GM18519 (cell line): ENCODE data around the gene PABPN1L.
"Not testable (repeated sequence)": the region's sequence is repeated elsewhere in the genome, so short reads cannot be mapped to it uniquely, and the experiment has no call there.

Source experiments
- ATAC-seq: cut with Tn5 transposase; IDR thresholded peaks from one replicate; pipeline ENCODE4 v1.9.1; 2021; ENCODE audit warnings: mild to moderate bottlenecking, moderate library complexity; ENCODE audit not compliant: unreplicated experiment, low FRiP score

The PABPN1L gene

DNA sequence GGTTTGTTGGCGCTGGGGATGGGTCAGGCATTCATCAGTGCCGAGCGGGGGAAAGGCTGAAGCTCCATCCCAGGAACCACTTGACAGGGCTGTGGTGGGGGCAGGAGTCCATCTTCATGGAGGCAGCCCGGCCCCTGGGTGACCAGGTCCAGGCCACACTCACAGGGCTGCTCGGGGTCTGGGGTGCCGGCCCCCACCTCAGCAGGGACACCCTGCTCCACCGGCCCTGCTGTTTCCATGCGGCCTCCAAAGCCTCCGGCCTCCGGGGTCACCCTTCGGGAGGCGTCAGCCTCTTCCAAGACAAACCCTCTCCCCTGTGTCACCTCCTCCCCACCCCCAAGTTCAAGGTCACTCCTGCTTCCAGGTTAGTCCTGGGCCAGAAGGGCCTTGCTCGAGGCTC, 31.8 kb downstream of the PABPN1L start:
- no peak for ATAC-seq

DNA sequence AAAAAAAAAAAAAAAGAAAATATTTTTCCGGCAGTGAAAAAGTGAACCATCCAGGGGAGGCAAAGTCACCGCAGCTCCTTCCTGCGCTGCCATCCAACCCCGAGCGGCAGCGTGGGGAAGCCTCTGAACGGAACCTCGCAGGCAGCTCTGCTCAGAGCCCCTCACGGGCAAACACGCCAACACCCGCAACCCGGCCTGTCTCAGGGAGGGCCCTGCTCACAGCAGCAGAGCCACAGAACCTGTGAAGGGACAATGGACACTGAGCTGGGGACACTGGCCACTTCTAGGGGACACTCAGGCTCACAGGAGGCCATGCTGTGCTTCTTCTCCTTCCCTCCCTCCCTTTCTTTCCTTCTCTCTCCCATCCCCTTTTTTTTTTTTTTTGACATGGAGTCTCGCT, 33.4 kb downstream of the PABPN1L start:
- no peak for ATAC-seq

DNA sequence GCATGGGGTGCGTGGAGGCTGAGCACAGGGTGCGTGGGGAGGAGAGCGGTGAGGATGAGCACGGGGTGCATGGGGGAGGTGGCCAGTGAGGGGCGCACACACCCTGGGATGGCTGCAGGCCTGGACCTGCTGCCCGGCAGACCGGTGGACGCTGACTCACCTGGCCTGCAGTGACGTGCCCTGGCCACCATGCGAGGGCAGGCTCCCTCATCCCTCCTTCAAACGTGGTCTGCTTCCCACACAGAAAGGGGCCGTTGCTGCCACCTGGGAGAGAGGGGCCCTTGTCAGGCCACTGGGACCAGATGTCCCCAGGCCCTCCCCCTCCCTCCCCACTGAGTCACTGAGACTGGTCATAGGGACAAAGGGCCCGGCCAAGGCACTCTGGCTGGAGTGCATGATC, 34.6 kb downstream of the PABPN1L start:
- no peak for ATAC-seq

DNA sequence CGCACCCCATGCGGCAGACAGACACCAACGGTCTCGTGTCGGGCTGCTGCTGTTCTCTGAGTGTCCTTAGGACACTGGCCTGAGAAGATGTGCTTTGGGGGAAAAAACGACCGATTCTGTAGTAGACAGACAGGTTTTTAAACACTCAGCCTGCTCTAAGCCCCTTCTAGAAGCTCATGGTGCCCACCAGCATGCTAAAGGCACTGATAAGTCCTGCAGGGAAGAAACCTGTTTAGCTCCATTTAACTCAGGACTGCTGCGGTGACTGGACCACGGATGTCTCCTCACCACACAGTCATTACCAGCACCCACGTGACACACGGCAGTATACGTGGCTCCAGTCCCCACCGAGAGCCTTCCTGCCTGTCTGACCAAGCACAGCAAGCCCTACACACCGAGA, 35.7 kb downstream of the PABPN1L start:
- ATAC-seq = no peak

DNA sequence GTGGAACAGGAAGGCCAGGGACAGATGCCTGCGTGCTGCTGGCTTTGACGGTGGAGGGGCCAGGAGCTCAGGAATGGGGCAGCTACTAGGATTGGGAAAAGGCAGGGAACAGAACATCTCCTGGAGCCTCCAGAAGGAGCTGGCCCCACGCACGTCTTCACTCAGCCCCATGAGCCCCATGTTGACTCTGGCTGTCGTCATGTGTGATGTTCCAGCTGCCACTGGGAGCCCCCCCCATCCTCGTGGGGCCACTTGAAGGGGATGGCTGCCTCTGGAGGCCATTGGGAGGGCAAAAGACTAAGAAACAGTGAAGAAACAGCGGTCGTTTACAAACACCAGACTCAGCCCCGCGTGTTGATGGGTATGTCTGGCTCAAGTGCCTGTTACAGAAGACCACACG, 36.2 kb downstream of the PABPN1L start:
- no peak for ATAC-seq

DNA sequence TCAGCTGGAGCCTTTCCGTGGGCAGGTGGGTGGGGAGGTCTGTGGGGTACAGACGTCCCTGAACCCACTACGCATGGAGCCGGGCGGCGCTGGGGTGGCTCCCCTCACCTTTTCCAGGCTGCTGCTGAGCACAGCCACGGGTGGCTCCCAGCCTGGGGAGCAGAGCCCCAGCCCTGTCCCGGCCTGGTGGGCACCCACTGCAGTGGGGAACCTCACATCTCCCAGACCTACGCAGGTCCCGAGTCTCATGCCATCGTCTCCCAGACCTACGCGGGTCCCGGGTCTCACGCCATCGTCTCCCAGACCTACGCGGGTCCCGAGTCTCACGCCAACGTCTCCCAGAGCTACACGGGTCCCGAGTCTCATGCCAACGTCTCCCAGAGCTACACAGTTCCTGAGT, 37.7 kb downstream of the PABPN1L start:
- no peak for ATAC-seq

DNA sequence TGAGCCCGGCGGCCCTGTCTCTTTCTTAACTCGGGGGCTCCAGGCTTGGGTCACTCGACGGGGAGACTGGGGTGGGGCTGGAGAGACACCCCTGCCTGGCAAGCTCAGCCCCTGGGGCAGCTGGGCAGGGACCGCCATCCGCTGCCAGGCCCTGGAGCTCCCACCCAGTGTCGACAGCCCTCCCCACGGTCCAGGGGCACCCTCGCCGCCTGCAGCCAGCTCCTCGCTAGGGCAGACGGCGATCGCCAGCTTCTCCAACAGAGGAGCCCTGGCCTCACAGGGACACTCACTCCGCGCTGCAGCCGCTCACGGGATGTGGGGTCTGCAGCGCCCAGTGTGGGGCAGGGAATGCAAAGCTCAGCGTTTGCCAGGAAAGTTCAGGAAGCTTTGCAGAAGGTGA, 38.7 kb downstream of the PABPN1L start:
- ATAC-seq = no peak

DNA sequence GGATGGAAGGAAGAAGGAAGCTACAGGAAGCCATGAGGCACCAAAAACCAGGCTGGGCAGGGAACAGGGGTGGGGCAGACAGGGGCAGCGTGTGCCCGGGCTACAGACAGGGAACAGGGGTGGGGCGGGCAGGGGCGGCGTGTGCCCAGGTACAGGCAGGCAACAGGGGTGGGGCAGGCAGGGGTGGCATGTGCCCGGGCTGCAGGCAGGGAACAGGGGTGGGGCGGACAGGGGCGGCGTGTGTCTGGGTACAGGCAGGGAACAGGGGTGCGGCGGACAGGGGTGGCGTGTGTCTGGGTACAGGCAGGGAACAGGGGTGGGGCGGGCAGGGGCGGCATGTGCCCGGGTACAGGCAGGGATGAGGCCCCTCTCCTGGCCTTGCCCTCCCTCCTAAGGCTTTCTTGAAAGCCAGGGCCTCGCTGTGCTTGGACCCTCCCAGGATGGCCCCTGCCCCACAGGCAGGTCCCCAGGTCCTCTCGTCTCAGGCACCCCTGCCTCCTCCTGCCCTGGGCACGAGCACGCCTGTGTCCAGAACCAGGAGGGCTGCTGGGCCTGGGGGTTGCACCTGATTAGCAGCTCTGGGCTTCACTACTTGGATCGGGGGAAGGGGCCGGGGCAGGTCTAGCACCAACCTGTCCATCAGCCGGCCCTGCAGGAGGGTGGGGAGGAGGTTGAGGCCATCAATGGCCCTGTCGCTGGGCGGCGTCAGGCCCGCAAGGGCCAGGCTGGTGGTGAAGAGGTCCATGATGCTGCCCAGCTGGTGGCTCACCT, 40.2 kb downstream of the PABPN1L start:
- ATAC-seq = no peak

DNA sequence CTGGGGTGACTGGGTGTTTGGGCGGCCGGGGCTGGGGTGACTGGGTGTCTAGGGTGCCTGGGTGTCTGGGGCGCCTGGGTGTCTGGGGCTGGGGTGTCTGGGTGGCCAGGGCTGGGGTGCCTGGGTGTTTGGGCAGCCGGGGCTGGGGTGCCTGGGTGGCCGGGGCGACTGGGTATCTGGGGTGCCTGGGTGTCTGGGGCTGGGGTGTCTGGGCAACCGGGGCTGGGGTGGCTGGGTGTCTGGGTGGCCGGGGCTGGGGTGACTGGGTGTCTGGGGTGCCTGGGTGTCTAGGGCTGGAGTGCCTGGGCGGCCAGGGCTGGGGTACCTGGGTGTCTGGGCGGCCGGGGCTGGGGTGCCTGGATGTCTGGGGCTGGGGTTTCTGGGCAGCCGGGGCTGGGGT, 41.3 kb downstream of the PABPN1L start:
- ATAC-seq = no peak

DNA sequence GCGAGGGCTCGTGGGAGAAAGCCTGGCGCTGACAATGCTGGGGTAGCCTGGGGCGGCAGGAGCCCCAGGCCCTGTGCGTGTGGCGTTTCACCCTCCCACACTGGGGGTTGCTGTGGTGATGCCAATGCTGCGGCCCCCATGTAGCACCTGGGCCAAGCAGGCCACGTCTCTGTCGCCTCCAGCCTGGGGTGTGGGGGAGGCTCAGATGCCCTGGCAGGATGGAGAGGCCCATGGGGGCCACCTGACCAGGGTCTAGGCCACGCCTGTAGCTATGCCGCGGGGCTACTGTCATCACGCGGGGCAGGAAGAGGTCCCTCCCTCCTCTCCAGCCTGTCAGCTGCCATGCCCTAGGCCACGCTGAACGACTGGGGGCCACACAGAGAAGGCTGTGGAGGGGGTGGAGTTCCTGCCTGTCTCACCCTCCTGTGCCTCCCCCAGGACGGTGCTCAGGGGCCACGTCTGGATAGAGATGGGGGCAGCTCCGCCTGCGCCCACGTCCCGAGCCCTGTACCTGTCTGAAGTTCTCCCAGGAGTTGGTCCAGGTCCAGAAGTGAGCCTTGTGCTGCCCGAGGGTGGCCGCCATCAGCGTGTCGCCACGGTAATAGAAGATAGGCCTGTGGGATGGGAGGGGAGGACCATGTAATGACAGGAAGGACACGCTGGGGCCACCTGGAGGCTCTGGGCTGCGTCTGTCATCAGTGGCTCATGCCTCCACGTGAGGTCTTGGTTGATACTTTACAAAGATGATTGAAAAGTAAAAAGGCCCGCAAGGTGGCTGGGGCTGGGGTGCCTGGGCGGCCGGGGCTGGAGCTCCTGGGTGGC, 42.0 kb downstream of the PABPN1L start:
- no peak for ATAC-seq

DNA sequence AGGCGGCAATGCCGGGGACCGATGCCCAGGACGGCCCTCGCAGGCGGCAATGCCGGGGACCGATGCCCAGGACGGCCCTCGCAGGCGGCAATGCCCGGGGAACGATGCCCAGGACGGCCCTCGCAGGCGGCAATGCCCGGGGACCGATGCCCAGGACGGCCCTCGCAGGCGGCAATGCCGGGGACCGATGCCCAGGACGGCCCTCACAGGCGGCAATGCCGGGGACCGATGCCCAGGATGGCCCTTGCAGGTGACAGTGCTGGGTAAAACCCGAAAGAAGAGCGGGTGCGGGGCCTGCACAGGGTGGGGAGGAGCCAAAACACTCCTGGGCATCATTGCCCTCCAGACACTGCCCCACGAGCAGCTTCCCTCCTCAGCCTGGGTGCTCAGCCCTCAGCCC, 42.8 kb downstream of the PABPN1L start:
- ATAC-seq = not testable (repeated sequence)

DNA sequence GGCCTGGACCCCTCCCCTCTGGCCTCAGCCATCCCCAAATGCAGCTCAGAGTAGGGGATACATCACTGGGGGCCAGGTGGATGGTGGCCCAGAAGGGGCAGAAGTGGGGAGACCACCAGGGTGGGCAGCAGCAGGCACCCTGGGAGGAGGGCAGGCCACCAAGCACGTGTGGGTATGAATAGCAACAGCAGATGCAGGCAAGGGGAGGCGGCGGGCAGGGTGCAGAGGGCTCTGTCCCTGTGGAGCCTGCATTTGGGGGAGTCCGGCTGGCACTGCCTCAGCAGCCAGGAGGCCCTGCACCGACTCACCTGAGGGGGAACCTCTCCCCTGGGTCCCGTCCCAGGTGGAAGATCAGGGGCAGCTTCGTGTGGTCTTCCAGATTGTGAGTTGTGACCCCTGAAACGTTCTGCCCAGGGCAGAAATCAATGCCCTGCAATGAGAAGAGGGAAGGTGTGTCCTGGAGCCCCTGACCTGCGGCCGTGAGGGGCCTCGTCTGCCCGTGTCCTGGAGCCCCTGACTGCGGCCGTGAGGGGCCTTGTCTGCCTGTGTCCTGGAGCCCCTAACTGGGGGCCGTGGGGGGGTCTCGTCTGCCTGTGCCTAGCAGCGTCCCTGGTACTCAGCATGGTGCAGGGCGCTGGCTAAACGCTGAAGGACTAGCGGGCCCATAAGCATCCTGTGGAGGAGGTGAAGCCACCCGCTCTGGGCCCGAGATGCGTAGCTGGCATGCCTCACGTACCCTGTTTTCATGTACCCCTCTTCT, 44.0 kb downstream of the PABPN1L start:
- ATAC-seq = no peak

DNA sequence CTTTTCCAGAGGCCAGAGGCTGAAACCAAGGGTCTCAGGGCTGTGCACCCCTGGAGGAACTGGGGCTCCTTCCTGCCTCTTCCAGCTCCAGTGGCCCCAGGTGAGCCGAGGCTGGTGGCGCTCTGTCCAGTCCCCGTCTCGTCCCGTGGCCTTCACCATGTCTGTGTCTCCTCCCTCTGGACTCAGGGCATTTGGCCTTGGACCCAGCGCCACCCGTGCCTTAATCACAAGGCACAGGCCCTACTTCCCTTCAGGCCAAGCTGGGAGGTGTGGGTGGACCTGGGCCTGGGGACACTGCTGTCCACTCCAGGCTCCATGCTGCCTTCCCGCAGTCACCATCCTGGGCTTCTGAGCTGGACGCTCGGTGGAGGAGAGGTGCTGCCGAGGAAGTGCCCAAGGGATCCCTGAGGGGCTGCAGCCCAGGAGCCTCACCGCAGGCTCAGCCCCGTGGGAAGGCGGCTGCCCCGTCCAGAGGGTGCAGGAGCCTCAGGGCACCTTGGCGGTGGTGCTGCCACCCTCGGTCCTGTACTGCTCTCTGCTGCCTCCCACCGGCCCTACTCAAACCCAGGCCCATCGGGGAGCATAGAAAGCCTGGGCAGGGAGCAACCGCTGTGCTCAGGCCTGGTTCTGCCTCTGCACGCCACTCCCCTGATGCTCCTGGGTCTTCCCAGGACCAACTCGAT, 45.2 kb downstream of the PABPN1L start:
- ATAC-seq = no peak

DNA sequence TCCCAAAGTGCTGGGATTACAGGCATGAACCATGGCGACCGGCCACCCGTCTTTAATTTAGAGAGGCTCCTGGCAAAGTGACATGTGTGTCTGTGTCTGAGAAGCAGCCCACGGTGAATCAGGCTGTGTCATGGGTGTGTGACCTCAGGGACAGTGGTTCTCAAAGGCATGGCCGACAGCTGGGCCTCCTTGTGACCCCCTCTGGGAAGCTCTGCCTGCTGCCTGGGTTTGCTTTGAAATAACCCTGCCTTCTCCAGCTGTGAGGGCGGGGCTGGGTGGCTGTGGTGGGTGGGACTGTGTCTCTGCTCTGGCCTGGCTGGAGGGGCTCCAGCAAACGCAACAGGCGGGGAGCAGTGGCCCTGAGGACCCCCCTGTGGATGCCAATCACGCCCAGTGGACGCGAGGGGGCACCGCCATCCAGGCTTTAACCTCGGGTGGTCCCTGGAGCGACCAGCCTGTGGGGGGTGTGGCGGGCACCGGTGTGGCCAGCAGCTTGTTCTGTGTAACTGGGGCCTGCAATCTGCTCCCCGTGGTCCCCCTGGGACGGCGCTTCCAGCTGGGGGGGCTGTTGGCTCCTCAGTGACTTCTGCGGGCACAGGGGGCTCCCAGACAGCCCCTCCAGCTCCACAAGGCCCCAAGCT, 46.0 kb downstream of the PABPN1L start:
- ATAC-seq = no peak

DNA sequence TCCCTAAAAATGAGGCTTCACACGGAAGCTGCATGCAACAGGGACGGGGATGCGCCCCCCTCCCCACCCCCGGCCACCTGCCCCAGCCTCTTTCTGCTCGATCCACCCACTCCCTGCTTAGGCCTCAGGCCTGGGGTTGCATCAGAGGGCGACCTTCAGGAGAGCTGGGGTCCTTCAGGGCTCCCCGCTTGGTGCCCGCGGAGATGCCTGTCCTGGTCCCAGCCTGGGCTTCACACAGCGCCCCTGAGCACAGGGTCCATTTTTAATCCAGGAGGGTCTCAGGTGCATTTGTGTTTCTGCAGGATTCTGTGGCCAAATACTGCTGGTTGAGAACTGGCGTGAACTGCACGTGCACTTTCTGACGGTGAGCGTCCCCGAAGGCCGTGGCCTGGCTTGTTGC, 47.3 kb downstream of the PABPN1L start:
- ATAC-seq = no peak

DNA sequence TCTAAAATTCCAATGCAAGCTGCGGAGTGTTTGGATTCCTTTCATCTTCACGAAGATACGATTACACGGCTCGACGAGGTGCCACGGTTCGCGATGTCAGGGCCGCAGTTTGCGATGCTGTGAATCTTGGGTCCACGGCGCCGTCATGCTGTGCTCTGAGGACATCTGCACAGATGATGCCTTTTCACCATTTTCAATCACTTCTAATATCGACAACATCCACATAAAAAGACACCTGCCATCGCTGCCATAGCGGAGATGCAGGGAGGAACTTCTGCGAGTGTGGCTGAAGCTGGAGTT, 47.9 kb downstream of the PABPN1L start:
- no peak for ATAC-seq

DNA sequence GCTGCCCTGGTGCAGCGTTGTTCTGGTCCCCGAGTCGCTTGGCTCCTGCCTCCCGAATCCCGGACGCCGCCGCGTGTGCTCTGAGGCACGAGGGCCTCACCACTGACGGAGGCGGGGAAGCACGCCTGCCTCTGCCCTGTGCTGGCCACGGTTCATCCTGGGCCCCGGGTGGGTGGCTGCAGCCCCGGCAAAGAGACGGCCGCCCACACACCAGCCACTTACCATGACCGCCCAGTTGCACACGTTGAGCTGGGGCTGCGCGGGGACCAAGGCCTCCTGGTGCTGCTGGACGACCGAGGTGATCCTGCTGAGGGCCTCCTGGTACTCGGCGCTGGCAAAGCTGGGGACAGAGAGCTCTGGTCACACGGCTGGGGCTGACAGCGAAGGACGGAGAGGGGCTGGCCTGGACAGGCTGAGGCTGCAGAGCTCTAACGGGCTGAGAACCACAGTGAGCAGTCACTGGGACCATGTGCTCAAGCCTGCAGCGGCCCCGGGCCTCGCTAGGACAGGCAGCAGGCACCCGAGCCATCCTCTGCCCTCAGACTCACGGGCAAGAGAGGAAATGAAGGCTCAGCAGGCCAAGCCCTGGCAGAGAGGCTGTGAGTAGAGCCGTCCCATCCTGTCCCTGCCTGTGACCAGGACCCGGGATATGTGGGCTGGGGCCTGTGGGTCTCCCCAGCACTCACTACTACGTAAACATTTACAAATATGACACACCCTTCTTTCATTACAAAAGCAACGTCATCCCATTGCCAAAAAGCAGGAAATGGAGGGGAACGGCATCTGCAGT, 48.5 kb downstream of the PABPN1L start:
- ATAC-seq = no peak

DNA sequence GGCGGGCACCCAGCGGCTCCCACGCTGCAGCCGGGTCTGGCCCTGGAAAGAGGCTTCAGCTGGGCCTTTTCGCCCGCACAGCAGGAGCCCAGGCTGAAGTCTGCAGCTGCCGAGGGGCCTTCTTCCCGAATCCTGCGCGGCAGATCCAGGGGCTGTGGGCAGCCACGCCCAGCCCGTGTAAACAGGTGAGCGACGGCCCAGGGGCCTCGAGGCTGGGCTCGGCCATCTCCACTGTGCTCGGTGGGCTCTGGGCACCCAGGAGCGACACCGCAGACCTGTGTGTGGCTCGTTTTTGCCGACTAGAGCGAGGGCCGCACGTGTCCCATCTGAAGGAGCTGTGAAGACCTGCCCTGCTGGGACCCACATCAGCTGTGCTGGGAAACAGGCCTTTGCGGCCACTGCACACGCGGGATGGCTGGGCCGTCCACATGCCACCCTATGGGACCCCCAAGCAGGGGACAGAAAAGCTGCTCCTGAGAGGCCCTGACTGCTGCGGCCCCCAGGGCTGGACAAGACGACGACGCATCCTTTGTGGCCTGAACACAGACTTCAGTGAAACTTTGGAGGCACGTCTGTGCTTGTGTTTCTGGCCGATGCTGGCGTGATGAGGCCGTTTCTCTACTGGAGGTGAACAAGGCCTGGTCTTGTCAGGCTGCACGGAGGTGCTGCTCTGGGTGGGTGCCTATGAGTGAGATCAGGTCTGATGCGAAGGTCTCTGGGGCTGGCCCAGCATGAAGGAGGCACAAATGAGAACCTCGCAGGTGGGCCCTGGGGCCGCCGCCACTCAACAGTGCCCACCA, 49.5 kb downstream of the PABPN1L start:
- no peak for ATAC-seq
